ENCODE results near the gene NCL. TPM values are rescaled to one million over a fixed set of nuclear protein-coding genes. Genes with fewer than 3 reads are reported as not detected.
"Not testable (repeated sequence)": the region's sequence is repeated elsewhere in the genome, so short reads cannot be mapped to it uniquely, and the experiment has no call there.

The NCL gene
- total RNA-seq, 1 donor from 2014 or later: 1,513 TPM

DNA sequence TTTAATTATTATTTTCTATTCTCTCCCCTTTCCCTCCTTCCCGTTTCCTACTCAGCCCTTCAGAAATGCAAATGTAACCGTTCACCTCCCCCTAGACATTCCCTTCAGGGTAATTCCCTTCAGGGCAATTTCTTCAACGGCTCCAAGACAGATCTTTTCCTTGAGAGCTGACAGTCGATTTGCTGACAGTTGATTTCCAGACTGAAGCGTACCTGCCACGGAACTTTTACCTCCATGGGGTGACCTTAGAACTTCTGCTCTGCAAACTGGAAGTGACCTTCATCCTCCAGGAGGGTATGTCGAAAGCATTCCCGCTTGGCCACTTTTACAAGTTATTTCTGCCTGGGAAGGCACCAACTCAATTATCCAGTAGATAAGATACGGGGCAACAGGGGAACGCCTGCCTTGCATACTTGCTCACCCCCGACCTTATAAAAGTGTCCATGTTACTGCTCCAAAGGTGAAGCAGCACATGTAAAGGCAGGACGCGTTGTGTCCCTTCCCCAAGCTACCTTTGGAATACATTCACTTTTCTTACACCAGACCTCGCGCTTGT lies 50.3 kb downstream of the NCL start:
- intact Hi-C loops (cut with micrococcal nuclease): loop anchor here (5.0 kb wide), 1 partner anchor 187 kb away; no protein-coding TSS in a partner anchor
- no peak for DNase-seq
- H3K4me3 Mint-ChIP-seq: no peak overlapping the region
- H3K36me3 Mint-ChIP-seq (ENCODE audit: low read depth): peaks cover 2% of the 10 kb centered on the region
- H3K4me1 Mint-ChIP-seq: peaks cover 2% of the 10 kb centered on the region
- peaks cover 46% of the 10 kb centered on the region for H3K27me3 Mint-ChIP-seq
- H3K27ac Mint-ChIP-seq: no peak overlapping the region
- H3K9me3 Mint-ChIP-seq: peaks cover 3% of the 10 kb centered on the region

DNA sequence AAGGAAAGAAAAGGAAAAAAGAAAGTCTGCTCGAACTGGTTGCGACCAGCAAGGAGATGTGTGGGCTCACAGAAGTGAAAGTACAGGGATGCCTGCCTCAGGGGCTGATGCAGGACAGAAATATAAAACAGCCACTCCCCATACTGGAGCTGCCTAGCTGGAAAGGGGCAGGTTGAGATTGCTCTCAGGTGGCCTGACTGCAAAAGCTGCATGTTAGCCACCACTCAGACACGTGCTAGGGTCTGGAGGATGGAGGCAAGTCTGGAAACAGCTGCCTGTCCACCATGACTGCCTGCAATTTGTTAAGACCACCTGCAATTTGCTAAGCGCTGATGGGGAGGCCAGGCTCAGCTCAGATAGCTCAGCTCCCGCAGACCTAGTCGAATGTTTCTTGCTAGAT lies 50.8 kb downstream of the NCL start:
- H3K27ac Mint-ChIP-seq: no peak overlapping the region
- H3K4me3 Mint-ChIP-seq: no peak overlapping the region
- intact Hi-C loops (cut with micrococcal nuclease): loop anchor here (5.0 kb wide), 1 partner anchor 186 kb away; no protein-coding TSS in a partner anchor
- peaks cover 2% of the 10 kb centered on the region for H3K4me1 Mint-ChIP-seq
- peaks cover 2% of the 10 kb centered on the region for H3K36me3 Mint-ChIP-seq (ENCODE audit: low read depth)
- H3K27me3 Mint-ChIP-seq: peaks cover 49% of the 10 kb centered on the region
- DNase-seq: no peak
- peaks cover 3% of the 10 kb centered on the region for H3K9me3 Mint-ChIP-seq

DNA sequence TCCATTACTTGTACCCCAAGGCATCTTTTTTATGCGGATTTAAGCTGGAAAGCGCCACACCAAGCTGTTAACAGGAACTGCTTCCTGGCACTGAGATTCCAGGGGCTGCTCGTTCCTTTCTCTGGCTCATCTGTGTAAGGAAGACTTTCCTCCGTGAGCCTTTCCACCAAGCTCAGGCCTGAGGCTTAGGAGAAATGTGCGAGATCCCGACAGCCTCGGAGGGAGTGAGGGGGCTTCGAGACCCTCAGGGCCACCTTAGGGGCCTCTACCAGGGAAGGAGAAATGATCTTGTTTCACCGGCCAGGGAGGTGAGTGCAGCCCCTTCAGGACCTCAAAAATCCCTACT lies 51.7 kb downstream of the NCL start:
- H3K4me3 Mint-ChIP-seq: peak overlapping the region; percentile 26
- no peak for DNase-seq
- intact Hi-C loops (cut with micrococcal nuclease): loop anchor here (5.0 kb wide), 1 partner anchor 185 kb away; no protein-coding TSS in a partner anchor
- peaks cover 3% of the 10 kb centered on the region for H3K9me3 Mint-ChIP-seq
- peaks cover 46% of the 10 kb centered on the region for H3K27me3 Mint-ChIP-seq
- peaks cover 2% of the 10 kb centered on the region for H3K36me3 Mint-ChIP-seq (ENCODE audit: low read depth)
- H3K4me1 Mint-ChIP-seq: peaks cover 2% of the 10 kb centered on the region
- H3K27ac Mint-ChIP-seq: no peak overlapping the region

DNA sequence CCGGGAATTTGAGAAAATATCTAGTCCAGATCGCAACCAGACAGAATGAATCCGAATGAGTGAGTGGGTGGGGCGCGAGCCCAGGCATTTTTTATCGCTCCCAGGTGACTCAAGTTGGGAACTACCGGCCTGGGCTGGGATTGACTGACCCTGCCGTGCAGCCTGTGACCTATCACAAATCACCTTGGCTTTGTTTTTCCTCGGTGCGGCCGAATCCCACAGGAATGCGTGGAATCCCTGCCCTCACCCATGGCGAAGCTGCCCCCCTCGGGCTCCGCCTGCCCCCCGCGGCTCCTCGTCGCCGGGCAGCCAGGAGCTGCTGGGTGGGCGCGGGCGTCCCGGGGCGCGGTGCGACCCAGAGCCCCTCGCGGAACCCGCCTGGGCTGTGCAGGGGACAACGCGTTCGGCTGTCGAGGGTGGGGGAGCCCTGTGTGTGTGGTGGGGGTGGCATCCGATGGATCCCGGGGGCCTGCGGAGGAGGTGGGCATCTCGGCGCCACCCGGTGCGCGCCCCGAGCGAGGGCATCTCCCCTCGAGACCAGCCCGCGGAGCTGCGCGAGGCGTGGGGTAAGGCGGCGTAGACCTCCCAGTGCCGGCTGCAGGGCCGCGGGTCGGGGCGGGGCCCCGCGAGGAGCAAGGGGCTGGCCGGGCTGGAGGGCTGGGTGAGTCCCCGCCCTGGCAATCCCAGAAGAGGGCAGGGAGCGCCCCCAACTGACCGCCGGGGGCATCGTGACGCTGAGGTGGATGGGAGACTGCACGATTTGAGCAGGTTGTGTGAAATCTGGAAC lies 52.3 kb downstream of the NCL start:
- H3K4me3 Mint-ChIP-seq: peak overlapping the region; percentile 26
- peaks cover 44% of the 10 kb centered on the region for H3K27me3 Mint-ChIP-seq
- peaks cover 2% of the 10 kb centered on the region for H3K4me1 Mint-ChIP-seq
- intact Hi-C loops (cut with micrococcal nuclease): loop anchor here (5.0 kb wide), 1 partner anchor 185 kb away; no protein-coding TSS in a partner anchor
- H3K9me3 Mint-ChIP-seq: peaks cover 3% of the 10 kb centered on the region
- peaks cover 2% of the 10 kb centered on the region for H3K36me3 Mint-ChIP-seq (ENCODE audit: low read depth)
- peak; percentile 86 for DNase-seq
- no peak overlapping the region for H3K27ac Mint-ChIP-seq

DNA sequence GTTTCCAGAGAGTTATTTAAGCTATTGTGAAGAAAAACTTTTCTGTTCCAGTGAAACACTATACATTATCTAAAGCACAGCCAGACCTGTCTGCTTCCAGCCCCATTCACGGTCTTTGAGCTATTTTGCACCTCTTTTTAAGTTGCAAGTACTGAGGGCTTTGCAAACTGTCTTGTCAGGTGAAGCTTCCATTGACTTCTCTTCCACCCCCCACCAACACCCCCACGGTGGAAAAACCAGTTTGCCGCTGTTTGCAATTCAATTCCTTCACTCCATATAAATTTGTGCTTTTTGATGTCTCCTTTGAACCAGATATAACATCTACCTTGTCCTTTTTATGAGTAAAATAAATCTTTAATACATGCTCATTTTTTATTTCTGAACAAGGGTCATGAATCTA lies 53.0 kb downstream of the NCL start:
- no peak overlapping the region for H3K27ac Mint-ChIP-seq
- H3K4me3 Mint-ChIP-seq: no peak overlapping the region
- intact Hi-C loops (cut with micrococcal nuclease): loop anchor here (5.0 kb wide), 1 partner anchor 184 kb away; no protein-coding TSS in a partner anchor
- H3K36me3 Mint-ChIP-seq (ENCODE audit: low read depth): peaks cover 2% of the 10 kb centered on the region
- peaks cover 8% of the 10 kb centered on the region for H3K4me1 Mint-ChIP-seq
- peaks cover 3% of the 10 kb centered on the region for H3K9me3 Mint-ChIP-seq
- H3K27me3 Mint-ChIP-seq: peaks cover 43% of the 10 kb centered on the region
- DNase-seq: no peak

DNA sequence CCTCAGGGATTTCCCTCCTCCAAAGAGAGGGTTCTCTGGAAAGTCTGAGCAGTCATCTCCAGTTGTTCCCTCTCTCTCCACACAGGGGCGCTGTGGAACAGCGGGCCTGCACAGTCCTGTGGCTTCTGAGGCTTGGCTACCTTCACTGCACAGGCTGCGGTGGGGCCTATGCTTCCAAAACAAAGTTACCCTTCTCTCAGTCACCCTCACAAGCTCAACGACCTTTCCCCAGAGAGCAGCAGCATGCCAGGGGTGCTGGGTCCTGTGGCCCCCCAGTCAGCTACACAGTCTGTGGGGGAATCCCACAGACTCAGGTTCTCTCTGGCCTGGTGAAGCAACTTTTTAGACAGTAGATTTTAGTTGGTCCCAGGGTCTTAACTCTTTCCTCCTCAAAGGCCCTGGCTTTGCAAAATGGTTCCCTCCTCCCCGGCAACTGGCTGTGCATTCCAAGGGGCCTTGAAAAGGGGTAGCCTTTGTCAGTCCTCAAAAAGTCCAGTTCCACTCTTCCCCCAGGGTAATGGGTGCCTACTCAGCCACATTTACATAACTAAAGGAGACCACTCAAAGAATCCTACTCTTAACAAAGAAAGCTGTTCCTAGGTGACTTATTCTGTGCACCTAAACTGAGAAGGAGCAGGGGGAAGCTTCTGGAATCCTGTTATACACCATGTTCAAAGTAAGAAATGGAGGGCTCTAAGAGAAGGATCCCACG lies 53.8 kb downstream of the NCL start:
- Mint-ChIP-seq H3K27me3 (peaks cover 39% of the 10 kb centered on the region), H3K36me3 (ENCODE audit: low read depth) (peaks cover 2% of the 10 kb centered on the region), H3K4me1 (peaks cover 14% of the 10 kb centered on the region), H3K9me3 (peaks cover 3% of the 10 kb centered on the region), H3K27ac (no peak overlapping the region), H3K4me3 (no peak overlapping the region)
- DNase-seq: no peak
- intact Hi-C loops (cut with micrococcal nuclease): loop anchor here (5.0 kb wide), 1 partner anchor 183 kb away; no protein-coding TSS in a partner anchor

DNA sequence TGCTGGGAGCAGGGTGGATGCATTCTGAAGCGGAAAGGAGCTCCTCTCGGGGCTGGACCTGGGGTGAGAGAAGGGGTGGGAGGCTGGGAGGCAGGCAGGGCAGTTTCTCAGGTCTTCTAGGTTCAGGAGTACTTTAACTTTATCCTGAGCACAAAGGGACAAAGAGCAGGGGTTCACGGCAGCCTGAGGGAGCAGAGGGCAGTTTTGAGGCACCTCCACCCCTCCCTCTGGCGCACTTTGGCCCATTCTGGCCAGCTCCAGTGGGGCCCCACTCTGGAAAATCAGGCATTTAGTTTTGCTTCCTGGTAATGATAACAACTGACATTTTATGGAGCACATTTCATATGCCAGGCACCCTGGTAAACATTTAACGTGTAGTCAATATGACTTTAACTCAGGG lies 54.5 kb downstream of the NCL start:
- H3K4me1 Mint-ChIP-seq: peaks cover 16% of the 10 kb centered on the region
- H3K4me3 Mint-ChIP-seq: no peak overlapping the region
- peaks cover 36% of the 10 kb centered on the region for H3K27me3 Mint-ChIP-seq
- H3K36me3 Mint-ChIP-seq (ENCODE audit: low read depth): peaks cover 2% of the 10 kb centered on the region
- intact Hi-C loops (cut with micrococcal nuclease): loop anchor here (5.0 kb wide), 2 partner anchors 112 to 182 kb away; no protein-coding TSS in a partner anchor
- DNase-seq: no peak
- no peak overlapping the region for H3K27ac Mint-ChIP-seq
- H3K9me3 Mint-ChIP-seq: peaks cover 3% of the 10 kb centered on the region

DNA sequence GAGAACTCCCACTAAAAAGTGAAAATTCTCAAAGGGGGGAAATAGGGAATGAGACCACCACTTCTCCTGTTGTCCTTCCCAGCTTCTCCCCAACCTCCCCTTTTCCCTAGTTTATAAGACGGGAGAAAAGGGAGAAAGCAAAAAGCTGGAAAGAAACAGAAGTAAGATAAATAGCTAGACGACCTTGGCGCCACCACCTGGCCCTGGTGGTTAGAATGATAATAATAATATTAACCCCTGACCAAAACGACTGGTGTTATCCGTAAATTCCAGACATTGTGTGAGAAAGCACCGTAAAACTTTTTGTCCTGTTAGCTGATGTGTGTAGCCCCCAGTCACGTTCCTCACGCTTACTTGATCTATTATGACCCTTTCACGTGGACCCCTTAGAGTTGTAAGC lies 56.0 kb downstream of the NCL start:
- intact Hi-C loops (cut with micrococcal nuclease): loop anchor here (5.0 kb wide), 1 partner anchor 111 kb away; no protein-coding TSS in a partner anchor
- H3K4me3 Mint-ChIP-seq; H3K36me3 Mint-ChIP-seq (ENCODE audit: low read depth); H3K27ac Mint-ChIP-seq; DNase-seq; H3K9me3 Mint-ChIP-seq: not testable (repeated sequence)
- Mint-ChIP-seq H3K4me1 (peaks cover 16% of the 10 kb centered on the region), H3K27me3 (peaks cover 30% of the 10 kb centered on the region)

DNA sequence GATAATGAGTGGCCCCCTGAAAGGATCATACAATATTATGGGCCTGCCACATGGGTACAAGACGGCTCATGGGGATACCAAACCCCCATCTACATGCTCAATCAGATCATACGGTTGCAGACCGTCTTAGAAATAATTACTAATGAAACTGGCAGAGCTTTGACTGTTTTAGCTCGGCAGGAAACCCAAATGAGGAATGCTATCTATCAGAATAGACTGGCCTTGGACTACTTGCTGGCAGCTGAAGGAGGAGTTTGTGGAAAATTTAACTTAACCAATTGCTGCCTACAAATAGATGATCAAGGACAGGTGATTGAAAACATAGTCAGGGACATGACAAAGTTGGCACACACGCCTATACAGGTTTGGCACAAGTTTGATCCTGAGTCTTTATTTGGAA lies 56.6 kb downstream of the NCL start:
- not testable (repeated sequence) for H3K4me3 Mint-ChIP-seq; H3K36me3 Mint-ChIP-seq (ENCODE audit: low read depth); H3K27ac Mint-ChIP-seq; H3K9me3 Mint-ChIP-seq; DNase-seq
- Mint-ChIP-seq H3K27me3 (peaks cover 26% of the 10 kb centered on the region), H3K4me1 (peaks cover 16% of the 10 kb centered on the region)
- intact Hi-C loops (cut with micrococcal nuclease): loop anchor here (5.0 kb wide), 1 partner anchor 110 kb away; no protein-coding TSS in a partner anchor

DNA sequence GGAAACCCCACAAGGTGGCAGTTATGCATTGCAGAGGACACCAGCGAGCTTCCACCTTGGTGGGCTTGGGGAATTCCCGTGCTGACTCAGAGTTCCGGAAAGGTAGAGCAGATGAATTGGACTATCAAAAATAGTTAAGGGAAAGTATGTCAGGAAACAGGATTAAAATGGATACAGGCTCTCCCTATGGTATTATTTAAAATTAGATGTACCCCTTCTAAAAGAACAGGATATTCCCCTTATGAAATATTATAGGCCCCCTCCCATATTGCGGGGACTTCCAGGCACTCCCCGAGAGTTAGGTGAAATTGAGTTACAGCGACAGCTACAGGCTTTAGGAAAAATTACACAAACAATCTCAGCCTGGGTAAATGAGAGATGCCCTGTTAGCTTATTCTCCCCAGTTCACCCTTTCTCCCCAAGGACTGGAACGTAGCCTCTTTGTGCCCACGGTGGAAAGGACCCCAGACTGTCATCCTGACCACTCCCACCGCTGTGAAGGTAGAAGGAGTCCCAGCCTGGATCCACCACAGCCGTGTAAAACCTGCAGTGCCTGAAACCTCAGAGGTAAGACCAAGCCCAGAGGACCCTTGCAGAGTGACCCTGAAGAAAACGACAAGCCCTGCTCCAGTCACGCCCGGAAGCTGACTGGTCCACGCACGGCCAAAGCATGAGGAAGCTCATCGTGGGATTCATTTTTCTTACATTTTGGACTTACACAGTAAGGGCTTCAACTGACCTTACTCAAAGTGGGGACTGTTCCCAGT lies 58.5 kb downstream of the NCL start:
- peaks cover 16% of the 10 kb centered on the region for H3K27me3 Mint-ChIP-seq
- not testable (repeated sequence) for H3K27ac Mint-ChIP-seq; DNase-seq; H3K4me3 Mint-ChIP-seq; H3K9me3 Mint-ChIP-seq; H3K36me3 Mint-ChIP-seq (ENCODE audit: low read depth)
- intact Hi-C loops (cut with micrococcal nuclease): loop anchor here (2.0 to 5.0 kb wide), 2 partner anchors 108 to 301 kb away; no protein-coding TSS in a partner anchor
- H3K4me1 Mint-ChIP-seq: peaks cover 16% of the 10 kb centered on the region

DNA sequence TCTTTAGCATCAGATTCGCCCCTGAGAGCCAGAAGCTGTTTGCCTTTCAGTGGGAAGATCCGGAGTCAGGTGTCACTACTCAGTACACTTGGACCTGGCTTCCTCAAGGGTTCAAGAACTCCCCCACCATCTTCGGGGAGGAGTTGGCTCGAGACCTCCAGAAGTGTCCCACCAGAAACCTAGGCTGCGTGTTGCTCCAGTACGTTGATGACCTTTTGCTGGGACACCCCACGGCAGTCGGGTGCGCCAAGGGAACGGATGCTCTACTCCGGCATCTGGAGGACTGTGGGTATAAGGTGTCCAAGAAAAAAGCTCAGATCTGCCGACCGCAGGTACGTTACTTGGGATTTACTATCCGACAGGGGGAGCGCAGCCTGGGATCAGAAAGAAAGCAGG lies 60.1 kb downstream of the NCL start:
- peaks cover 16% of the 10 kb centered on the region for H3K4me1 Mint-ChIP-seq
- not testable (repeated sequence) for H3K4me3 Mint-ChIP-seq; H3K36me3 Mint-ChIP-seq (ENCODE audit: low read depth); H3K27ac Mint-ChIP-seq; DNase-seq; H3K27me3 Mint-ChIP-seq; H3K9me3 Mint-ChIP-seq
- intact Hi-C loops (cut with micrococcal nuclease): loop anchor here (2.0 kb wide), 1 partner anchor 299 kb away; no protein-coding TSS in a partner anchor

Measured in activated CD4-positive, alpha-beta T cell treated with anti-CD3 and anti-CD28 coated beads, Interleukin-2, amount 10 ng/mL, durations not matched to agents 24 days and 14 days (primary cell).